ENCODE data around the gene IQGAP1. TPM values are rescaled to one million over a fixed set of nuclear protein-coding genes. Genes with fewer than 3 reads are reported as not detected.
A peak's percentile ranks its signal among the peaks of the same experiment; 100 is the strongest.

Gene IQGAP1
- 490 TPM for total RNA-seq (2013)
- polyA plus RNA-seq: 100 to 1,000 TPM; 140 to 276 (median 207) TPM
- polyA minus RNA-seq: 245 and 397 TPM in 2 replicates
- 887 to 1,465 (median 1,231) reads per million in 11 experiments for total RNA-seq

DNA sequence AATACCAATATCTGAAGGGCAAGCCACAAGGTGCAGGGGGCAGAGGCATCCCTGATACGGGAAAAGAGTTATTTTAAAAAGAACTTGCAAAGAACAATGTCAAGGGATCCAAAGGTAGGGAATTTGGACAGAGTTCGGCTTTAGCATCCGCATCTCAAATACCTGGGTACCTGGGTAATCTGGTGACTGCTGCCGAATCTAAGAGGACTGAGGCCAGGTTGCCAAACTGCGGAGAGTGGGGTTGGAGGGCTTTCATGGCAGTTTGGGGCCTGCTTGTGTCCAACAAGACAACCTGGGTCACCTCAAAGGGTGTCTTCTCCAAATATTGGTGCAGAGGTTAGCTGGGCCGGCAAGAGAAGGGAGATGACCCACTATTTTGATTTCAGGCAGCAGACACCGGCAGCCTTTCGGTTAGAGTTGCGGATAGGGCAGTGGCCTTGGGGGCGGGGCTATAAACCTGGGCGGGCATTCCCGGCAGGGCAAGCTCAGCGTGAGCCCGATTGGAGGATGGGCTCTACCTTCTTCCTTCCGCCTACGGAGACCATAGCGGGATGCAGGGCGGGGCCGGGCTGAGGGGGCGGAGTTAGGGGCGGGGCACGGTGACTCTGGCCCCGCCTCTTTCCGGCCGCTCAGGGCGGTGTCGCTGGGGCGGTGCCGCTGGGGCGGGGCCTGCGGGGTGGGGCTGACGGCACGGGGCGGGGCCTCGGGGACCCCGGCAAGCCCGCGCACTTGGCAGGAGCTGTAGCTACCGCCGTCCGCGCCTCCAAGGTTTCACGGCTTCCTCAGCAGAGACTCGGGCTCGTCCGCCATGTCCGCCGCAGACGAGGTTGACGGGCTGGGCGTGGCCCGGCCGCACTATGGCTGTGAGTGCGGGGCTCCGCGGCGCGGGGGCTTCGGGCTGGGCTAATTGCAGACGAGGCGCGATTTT lies at the start of gene IQGAP1:
Gene IQGAP1, plus strand, starts transcription at position 709 of the 928 bp plus-strand sequence. Its CDS starts 100 bp downstream, at position 809.
- DNase-seq: peak; percentile 96 to 97 (median 97)
- Histone ChIP-seq H3K36me3 (replicated peaks in 1 of 2; ENCODE audit: control insufficient read depth in 1 of 2, insufficient read depth in 2 of 2, low read length in 2 of 2) (peaks cover 19 to 25% of the 10 kb centered on the region in 2 donors), H3K4me3 (replicated peaks in 1 of 3; ENCODE audit: low read depth in 2 of 3, low read length in 3 of 3) (peak within 1 kb of the TSS; percentile 79 to 91 (median 89)), H3K27ac (ENCODE audit: low read depth in 1 of 2, low read length in 2 of 2) (peak within 1 kb of the TSS; percentile 96 to 100), H3K9me3 (replicated peaks in 1 of 2; ENCODE audit: control insufficient read depth in 1 of 2, insufficient read depth in 1 of 2, low read length in 2 of 2) (no peaks in the 10 kb centered on the region), H3K9ac (ENCODE audit: insufficient read depth, low read length, poor library complexity, severe bottlenecking) (peak within 1 kb of the TSS; percentile 99), H2AFZ (ENCODE audit: insufficient read depth, low read depth, low read length, poor library complexity, severe bottlenecking) (peak within 1 kb of the TSS; percentile 94), H4K20me1 (ENCODE audit: insufficient read depth, low read length) (peaks cover 39% of the 10 kb centered on the region), H3K4me1 (ENCODE audit: control insufficient read depth in 1 of 2, insufficient read depth in 2 of 2, low read length in 2 of 2) (peaks cover 41 to 42% of the 10 kb centered on the region in 2 donors), H3K79me2 (ENCODE audit: insufficient read depth, low read length) (peaks cover 45% of the 10 kb centered on the region), H3K4me2 (replicated peaks; ENCODE audit: extremely low read depth, low read length, poor library complexity, severe bottlenecking) (peak within 1 kb of the TSS; percentile 85), H3K27me3 (ENCODE audit: control insufficient read depth in 2 of 2, insufficient read depth in 2 of 2, low read length in 2 of 2) (no peaks in the 10 kb centered on the region)
- TF ChIP-seq, protein P1, sequence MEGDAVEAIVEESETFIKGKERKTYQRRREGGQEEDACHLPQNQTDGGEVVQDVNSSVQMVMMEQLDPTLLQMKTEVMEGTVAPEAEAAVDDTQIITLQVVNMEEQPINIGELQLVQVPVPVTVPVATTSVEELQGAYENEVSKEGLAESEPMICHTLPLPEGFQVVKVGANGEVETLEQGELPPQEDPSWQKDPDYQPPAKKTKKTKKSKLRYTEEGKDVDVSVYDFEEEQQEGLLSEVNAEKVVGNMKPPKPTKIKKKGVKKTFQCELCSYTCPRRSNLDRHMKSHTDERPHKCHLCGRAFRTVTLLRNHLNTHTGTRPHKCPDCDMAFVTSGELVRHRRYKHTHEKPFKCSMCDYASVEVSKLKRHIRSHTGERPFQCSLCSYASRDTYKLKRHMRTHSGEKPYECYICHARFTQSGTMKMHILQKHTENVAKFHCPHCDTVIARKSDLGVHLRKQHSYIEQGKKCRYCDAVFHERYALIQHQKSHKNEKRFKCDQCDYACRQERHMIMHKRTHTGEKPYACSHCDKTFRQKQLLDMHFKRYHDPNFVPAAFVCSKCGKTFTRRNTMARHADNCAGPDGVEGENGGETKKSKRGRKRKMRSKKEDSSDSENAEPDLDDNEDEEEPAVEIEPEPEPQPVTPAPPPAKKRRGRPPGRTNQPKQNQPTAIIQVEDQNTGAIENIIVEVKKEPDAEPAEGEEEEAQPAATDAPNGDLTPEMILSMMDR (IDR thresholded peaks at IDR 0.05): no peak
- Mint-ChIP-seq H3K4me3 (peak within 1 kb of the TSS; percentile 82 to 96), H3K4me1 (peaks cover 43% of the 10 kb centered on the region), H3K9me3 (no peaks in the 10 kb centered on the region), H3K27me3 (ENCODE audit: low read depth in 3 of 3) (peaks cover 0 to 5% (median 0%) of the 10 kb centered on the region in 3 donors), H3K36me3 (peaks cover 34 to 40% of the 10 kb centered on the region in 2 donors), H3K27ac (peak within 1 kb of the TSS; percentile 96 to 99 (median 99))
- intact Hi-C loops (cut with micrococcal nuclease): loop anchor here (2.0 to 10.0 kb wide), 3 partner anchors 15 to 153 kb away; partner anchors contain the start of genes CIB1 (in 1 of the 2), GDPGP1 (in 1 of the 2) and ZNF774 (in 1 of the 2)
- WGBS (ENCODE audit: insufficient coverage): 5% methylated on average over 55 of the region's 62 CpGs

DNA sequence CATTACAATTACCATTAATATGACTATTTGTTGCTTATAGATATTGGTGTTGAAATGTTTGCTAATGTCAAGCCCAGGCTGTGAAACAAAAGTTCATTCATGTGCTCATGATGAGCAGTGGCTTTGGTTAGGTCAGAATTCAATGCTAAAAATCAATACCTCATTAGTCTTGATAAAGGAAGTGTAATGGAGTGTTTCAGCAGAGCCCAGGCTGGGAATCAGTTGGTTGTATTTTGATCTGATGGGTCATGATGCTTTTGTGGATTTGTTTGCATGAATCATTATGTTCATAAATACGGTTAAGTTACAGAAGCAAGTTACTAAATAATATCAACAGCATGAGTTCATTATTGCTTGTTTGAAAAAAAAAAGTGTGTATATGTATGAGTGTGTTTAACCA lies 49.5 kb upstream of the IQGAP1 start:
- H3K27me3 Mint-ChIP-seq (ENCODE audit: low read depth in 3 of 3): peaks cover 0 to 2% (median 0%) of the 10 kb centered on the region in 3 donors
- no peak overlapping the region for H3K4me3 Mint-ChIP-seq
- H3K27ac ChIP-seq (ENCODE audit: low read depth in 1 of 2, low read length in 2 of 2): no peak overlapping the region
- no peak for DNase-seq
- H3K4me3 ChIP-seq (replicated peaks in 1 of 3; ENCODE audit: low read depth in 2 of 3, low read length in 3 of 3): no peak overlapping the region
- TF ChIP-seq, protein P1 (IDR thresholded peaks at IDR 0.05): no peak
- H3K36me3 ChIP-seq (replicated peaks in 1 of 2; ENCODE audit: control insufficient read depth in 1 of 2, insufficient read depth in 2 of 2, low read length in 2 of 2): no peaks in the 10 kb centered on the region
- no CpG with 5 or more reads among the region's 1 CpG for WGBS (ENCODE audit: insufficient coverage)
- no peaks in the 10 kb centered on the region for H3K79me2 ChIP-seq (ENCODE audit: insufficient read depth, low read length)
- H3K27me3 ChIP-seq (ENCODE audit: control insufficient read depth in 2 of 2, insufficient read depth in 2 of 2, low read length in 2 of 2): no peaks in the 10 kb centered on the region
- H3K9ac ChIP-seq (ENCODE audit: insufficient read depth, low read length, poor library complexity, severe bottlenecking): no peak overlapping the region
- H4K20me1 ChIP-seq (ENCODE audit: insufficient read depth, low read length): no peaks in the 10 kb centered on the region
- intact Hi-C loops (cut with micrococcal nuclease): no loop called here
- peaks cover 46% of the 10 kb centered on the region for H3K4me1 Mint-ChIP-seq
- H3K9me3 ChIP-seq (replicated peaks in 1 of 2; ENCODE audit: control insufficient read depth in 1 of 2, insufficient read depth in 1 of 2, low read length in 2 of 2): no peaks in the 10 kb centered on the region
- no peak overlapping the region for H3K27ac Mint-ChIP-seq
- H2AFZ ChIP-seq (ENCODE audit: insufficient read depth, low read depth, low read length, poor library complexity, severe bottlenecking): no peak overlapping the region
- H3K9me3 Mint-ChIP-seq: no peaks in the 10 kb centered on the region
- H3K4me2 ChIP-seq (replicated peaks; ENCODE audit: extremely low read depth, low read length, poor library complexity, severe bottlenecking): no peak overlapping the region
- H3K4me1 ChIP-seq (ENCODE audit: control insufficient read depth in 1 of 2, insufficient read depth in 2 of 2, low read length in 2 of 2): peaks cover 55 to 63% of the 10 kb centered on the region in 2 donors
- no peaks in the 10 kb centered on the region for H3K36me3 Mint-ChIP-seq
